ENCODE data around the gene NHEJ1. TPM values are rescaled to one million over a fixed set of nuclear protein-coding genes. Genes with fewer than 3 reads are reported as not detected.

Gene NHEJ1
- polyA plus RNA-seq, 3 donors from 2014 or later = 19.2 to 33.3 (median 21.9) TPM

DNA sequence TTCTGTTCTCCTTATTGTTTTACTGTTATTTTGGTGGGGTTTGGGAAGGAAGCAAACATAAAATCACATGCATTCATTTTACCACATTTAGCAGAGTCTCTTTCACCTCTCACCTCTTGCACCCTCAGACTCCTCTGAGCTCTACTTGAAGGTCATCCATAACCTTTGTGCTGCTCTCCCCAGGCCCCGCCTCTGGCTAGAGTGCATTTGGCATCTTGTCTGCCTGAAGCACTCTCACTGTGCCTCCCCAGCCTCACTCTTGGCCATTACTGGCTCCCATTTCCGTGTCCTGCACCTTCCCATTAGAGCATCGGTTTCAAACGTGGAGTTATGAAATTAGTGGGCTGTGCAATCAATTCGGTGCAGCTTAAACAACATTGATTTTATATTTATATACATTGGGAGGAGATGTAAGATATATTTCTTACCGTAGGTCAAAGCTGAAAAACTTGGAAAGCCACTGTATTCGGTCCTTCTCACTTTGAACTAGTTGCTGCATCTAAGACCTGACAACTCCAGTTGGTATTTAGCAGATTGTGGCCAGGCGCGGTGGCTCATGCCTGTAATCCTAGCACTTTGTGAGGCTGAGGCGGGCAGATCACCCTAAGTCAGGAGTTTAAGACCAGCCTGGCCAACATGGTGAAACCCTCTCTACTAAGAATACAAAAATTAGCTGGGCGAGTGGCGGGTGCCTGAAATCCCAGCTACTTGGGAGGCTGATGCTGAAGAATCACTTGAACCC is 39.0 kb upstream of the NHEJ1 start:
- H3K9me3 Mint-ChIP-seq = no peaks in the 10 kb centered on the region
- H3K4me3 Mint-ChIP-seq = no peak overlapping the region
- no peaks in the 10 kb centered on the region for H3K36me3 Mint-ChIP-seq
- H3K27ac Mint-ChIP-seq = peak overlapping the region in 1 of 6 donors; percentile 77
- no peak for DNase-seq
- peaks cover 13 to 14% of the 10 kb centered on the region in 2 donors for H3K4me1 Mint-ChIP-seq
- H3K27me3 Mint-ChIP-seq (ENCODE audit: low read depth in 3 of 3) = peaks cover 0 to 12% (median 5%) of the 10 kb centered on the region in 3 donors

GRCh38 chr2:219198974-219199373 is 38.4 kb upstream of the NHEJ1 start:
- DNase-seq = no peak
- no peaks in the 10 kb centered on the region for H3K9me3 Mint-ChIP-seq
- H3K4me1 Mint-ChIP-seq = peaks cover 13 to 14% of the 10 kb centered on the region in 2 donors
- H3K27me3 Mint-ChIP-seq (ENCODE audit: low read depth in 3 of 3) = peaks cover 0 to 12% (median 5%) of the 10 kb centered on the region in 3 donors
- H3K4me3 Mint-ChIP-seq = peak overlapping the region in 1 of 5 donors; percentile 42
- H3K27ac Mint-ChIP-seq = peak overlapping the region in 2 of 6 donors; percentile 17 to 21
- H3K36me3 Mint-ChIP-seq = no peaks in the 10 kb centered on the region

DNA sequence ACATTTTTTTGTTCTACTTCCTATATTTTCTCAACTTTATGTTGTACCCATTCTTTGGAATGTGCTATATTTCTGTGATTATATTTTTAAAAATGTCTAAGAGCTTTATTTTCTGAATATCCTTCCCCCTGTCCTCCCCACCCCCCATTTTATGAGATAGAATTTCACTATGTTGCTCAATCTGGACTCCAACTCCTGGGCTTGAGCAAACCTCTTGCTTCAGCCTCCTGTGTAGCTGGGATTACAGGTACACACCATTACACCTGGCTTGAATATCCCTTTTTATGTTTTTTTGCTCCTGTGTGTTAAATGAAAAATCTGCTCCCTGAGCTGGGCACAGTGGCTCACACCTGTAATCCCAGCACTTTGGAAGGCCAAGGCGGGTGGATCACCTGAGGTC is 36.8 kb upstream of the NHEJ1 start:
- DNase-seq = no peak
- H3K9me3 Mint-ChIP-seq = no peaks in the 10 kb centered on the region
- peaks cover 13 to 14% of the 10 kb centered on the region in 2 donors for H3K4me1 Mint-ChIP-seq
- no peak overlapping the region for H3K27ac Mint-ChIP-seq
- no peaks in the 10 kb centered on the region for H3K36me3 Mint-ChIP-seq
- peaks cover 0 to 12% (median 5%) of the 10 kb centered on the region in 3 donors for H3K27me3 Mint-ChIP-seq (ENCODE audit: low read depth in 3 of 3)
- H3K4me3 Mint-ChIP-seq = no peak overlapping the region

DNA sequence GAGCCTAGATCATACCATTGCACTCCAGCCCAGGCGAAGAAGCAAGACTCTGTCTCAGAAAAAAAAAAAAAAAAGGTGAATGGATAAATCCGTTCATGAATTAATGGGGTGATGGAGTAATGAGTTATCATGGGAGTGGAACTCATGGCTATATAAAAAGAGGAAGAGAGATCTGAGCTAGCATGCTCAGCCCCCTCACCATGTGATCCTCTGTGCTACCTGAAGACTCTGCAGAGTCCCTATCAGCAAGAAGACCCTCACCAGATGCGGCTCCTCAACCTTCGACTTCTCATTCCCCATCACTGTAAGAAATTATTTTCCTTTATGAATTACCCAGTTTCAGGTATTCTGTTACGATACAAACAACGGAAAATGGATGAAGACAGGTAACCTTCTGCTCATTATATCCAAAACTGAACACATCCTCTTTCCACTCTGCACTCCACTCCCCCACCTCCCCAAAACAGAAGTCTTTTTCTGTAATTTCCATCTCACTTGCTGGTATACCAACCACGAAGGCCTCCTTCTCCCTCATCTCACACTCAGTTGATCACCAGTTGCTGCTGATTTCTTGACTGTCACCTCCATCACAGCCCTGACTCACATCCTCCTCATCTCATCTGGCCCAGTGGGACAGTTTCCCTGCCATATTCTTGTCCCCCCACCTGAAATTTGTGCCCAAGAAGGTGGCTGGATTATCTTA is 26.3 kb upstream of the NHEJ1 start:
- Mint-ChIP-seq H3K27me3 (ENCODE audit: low read depth in 3 of 3) (no peaks in the 10 kb centered on the region), H3K27ac (peak overlapping the region in 2 of 6 donors; percentile 16 to 37), H3K4me3 (no peak overlapping the region), H3K36me3 (peaks cover 9 to 24% (median 11%) of the 10 kb centered on the region in 3 donors), H3K4me1 (peaks cover 2 to 10% of the 10 kb centered on the region in 2 donors), H3K9me3 (no peaks in the 10 kb centered on the region)
- no peak for DNase-seq

DNA sequence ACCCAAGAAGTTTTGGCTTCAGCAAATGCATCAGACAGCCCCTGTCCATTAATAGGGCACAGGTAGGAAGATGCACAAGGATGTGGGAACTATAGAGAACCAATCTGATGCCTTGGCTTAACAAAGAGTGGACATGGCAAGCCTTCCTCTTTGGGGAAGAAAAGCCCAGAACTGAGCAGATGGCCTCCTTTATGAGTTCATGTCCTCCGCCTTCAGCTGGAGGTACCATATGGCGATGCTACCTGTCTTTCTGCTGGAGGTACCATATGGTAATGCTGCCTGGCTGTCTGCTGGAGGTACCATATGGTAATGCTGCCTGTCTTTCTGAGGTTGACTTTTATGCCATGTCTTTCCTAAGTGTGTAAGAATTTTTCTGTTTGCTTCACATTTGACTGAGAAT is 23.5 kb upstream of the NHEJ1 start:
- Mint-ChIP-seq H3K9me3 (no peaks in the 10 kb centered on the region), H3K4me1 (peaks cover 14 to 29% of the 10 kb centered on the region in 2 donors), H3K36me3 (peaks cover 13 to 39% (median 15%) of the 10 kb centered on the region in 3 donors), H3K27me3 (ENCODE audit: low read depth in 3 of 3) (peaks cover 0 to 3% (median 0%) of the 10 kb centered on the region in 3 donors), H3K4me3 (no peak overlapping the region), H3K27ac (peak overlapping the region in 3 of 6 donors; percentile 30 to 72 (median 37))
- no peak for DNase-seq

DNA sequence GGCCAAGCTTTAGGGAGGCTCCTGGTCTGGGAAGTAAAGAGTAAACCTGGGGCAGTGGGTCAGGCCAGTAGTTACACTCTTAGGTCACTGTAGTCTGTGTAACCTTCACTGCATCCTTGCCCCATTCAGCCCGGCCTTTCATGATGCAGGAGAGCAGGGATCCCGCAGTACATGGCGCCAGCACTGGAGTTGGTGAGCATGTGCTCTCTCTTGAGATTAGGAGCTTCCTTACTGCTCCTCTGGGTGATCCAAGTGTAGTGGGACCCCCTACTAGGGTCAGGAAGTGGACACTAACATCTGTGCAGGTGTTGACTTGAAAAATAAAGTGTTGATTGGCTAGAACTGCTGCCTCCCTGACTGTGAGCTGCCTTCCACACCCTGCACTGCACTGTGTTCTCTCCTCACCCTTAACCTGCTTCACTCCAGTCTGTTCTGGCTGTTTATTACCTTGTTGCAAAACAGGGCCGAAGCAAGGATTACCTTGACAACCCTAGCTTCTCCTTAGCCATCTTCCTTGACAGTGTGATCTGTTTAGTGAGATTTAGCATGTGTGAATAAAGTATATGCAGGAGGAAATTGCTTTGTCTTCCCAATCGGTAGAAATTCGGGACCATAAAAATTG is 22.6 kb upstream of the NHEJ1 start:
- H3K27ac Mint-ChIP-seq = peak overlapping the region in 3 of 6 donors; percentile 27 to 58 (median 51)
- DNase-seq = no peak
- H3K9me3 Mint-ChIP-seq = no peaks in the 10 kb centered on the region
- H3K4me3 Mint-ChIP-seq = no peak overlapping the region
- peaks cover 13 to 39% (median 15%) of the 10 kb centered on the region in 3 donors for H3K36me3 Mint-ChIP-seq
- peaks cover 21 to 36% of the 10 kb centered on the region in 2 donors for H3K4me1 Mint-ChIP-seq
- peaks cover 5 to 12% (median 6%) of the 10 kb centered on the region in 3 donors for H3K27me3 Mint-ChIP-seq (ENCODE audit: low read depth in 3 of 3)

GRCh38 chr2:219182331-219183150 is 21.9 kb upstream of the NHEJ1 start:
- Mint-ChIP-seq H3K27me3 (ENCODE audit: low read depth in 3 of 3) (peaks cover 9 to 18% (median 11%) of the 10 kb centered on the region in 3 donors), H3K9me3 (no peaks in the 10 kb centered on the region), H3K4me1 (peaks cover 23 to 39% of the 10 kb centered on the region in 2 donors), H3K4me3 (no peak overlapping the region), H3K27ac (peak overlapping the region in 2 of 6 donors; percentile 40 to 46), H3K36me3 (peaks cover 13 to 39% (median 15%) of the 10 kb centered on the region in 3 donors)
- DNase-seq = no peak

DNA sequence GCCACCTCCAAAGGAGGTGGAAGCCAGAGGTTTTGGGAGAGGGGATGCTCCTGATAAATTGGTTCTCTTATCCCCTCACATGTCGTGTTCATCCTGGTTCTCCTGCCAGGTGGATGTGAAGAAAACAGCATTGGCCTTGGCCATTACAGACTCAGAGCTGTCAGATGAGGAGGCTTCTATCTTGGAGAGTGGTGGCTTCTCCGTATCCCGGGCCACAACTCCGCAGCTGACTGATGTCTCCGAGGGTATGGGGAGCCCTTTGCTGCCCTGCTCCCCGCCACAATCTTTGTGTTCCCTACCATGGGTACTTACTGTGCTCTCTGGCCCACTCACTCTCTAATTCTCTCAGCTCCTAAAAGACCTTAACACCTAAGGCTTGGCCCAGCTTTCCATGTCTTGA is 20.9 kb upstream of the NHEJ1 start:
- no peak for DNase-seq
- no peak overlapping the region for H3K4me3 Mint-ChIP-seq
- no peaks in the 10 kb centered on the region for H3K9me3 Mint-ChIP-seq
- peaks cover 16 to 24% (median 16%) of the 10 kb centered on the region in 3 donors for H3K27me3 Mint-ChIP-seq (ENCODE audit: low read depth in 3 of 3)
- H3K4me1 Mint-ChIP-seq = peaks cover 28 to 45% of the 10 kb centered on the region in 2 donors
- peaks cover 13 to 39% (median 15%) of the 10 kb centered on the region in 3 donors for H3K36me3 Mint-ChIP-seq
- H3K27ac Mint-ChIP-seq = peak overlapping the region in 2 of 6 donors; percentile 26 to 55

DNA sequence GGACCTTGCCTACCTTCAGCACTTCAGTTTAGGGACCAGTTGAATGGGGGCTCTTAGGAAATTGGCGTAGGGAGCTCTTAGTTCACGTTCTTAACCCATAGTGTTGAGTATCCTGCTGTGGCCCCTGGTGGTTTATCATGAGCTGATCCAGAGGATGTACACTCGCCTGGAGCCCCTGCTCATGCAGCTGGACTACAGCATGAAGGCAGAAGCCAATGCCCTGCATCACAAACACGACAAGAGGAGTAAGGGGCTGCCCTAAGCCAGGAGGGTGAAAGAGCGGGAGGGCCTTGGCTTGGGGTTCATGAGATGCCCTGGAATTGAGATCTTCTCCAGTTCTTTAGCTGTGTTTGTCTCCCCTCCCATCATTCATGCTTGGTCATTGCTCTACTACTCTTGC is 20.3 kb upstream of the NHEJ1 start:
- Mint-ChIP-seq H3K27me3 (ENCODE audit: low read depth in 3 of 3) (peaks cover 16 to 27% (median 16%) of the 10 kb centered on the region in 3 donors), H3K27ac (peak overlapping the region in 2 of 6 donors; percentile 55 to 75), H3K9me3 (no peaks in the 10 kb centered on the region), H3K4me3 (peak overlapping the region in 2 of 5 donors; percentile 23 to 53), H3K4me1 (peaks cover 31 to 49% of the 10 kb centered on the region in 2 donors), H3K36me3 (peaks cover 13 to 39% (median 15%) of the 10 kb centered on the region in 3 donors)
- no peak for DNase-seq

DNA sequence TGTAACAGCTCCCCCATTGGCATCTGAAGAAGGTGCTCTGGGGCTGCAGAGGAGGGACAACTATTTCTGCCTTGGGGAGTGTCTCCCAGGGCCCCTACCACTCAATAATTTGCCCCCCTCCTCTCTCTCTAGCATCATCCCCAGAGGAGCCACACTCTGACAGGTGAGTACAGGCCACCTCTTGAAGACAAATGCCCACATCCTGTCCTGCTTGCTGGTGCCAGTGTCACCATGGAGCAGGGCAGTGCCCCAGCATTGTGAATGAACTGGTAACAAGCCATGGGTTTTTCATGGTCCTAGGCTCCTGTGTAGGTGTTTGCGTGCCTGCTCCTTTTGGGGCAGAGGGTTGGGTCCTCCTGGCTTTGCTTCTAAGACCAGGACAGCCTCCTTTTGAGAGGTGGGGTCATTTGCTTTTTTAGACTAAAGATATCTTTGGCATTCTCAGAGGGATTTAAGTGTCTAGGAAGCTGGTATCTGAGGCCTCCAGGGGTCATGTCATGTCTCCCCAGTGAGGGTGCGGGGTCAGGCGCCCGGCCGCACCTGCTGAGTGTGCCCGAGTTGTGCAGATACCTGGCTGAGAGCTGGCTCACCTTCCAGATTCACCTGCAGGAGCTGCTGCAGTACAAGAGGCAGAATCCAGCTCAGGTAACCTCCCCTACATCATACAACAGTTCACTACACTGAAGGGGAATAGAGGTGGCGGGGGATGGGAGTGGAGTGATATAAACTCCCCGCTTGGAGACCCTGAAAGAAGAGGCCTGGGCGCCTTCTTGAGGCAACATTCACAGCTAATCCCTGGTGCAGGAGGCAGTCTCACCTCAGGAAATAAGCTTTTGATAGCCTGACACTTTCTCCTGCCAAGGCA is 19.2 kb upstream of the NHEJ1 start:
- DNase-seq = no peak
- Mint-ChIP-seq H3K4me3 (peak overlapping the region; percentile 84 to 97 (median 95)), H3K36me3 (peaks cover 9 to 30% (median 10%) of the 10 kb centered on the region in 3 donors), H3K9me3 (no peaks in the 10 kb centered on the region), H3K27ac (peak overlapping the region; percentile 57 to 94 (median 86)), H3K27me3 (ENCODE audit: low read depth in 3 of 3) (peaks cover 16 to 28% (median 16%) of the 10 kb centered on the region in 3 donors), H3K4me1 (peaks cover 38 to 56% of the 10 kb centered on the region in 2 donors)

GRCh38 chr2:219178377-219179175 is 18.0 kb upstream of the NHEJ1 start:
- Mint-ChIP-seq H3K36me3 (peaks cover 14 to 34% (median 14%) of the 10 kb centered on the region in 3 donors), H3K4me1 (peaks cover 48 to 66% of the 10 kb centered on the region in 2 donors), H3K27me3 (ENCODE audit: low read depth in 3 of 3) (peaks cover 16 to 28% (median 18%) of the 10 kb centered on the region in 3 donors), H3K9me3 (no peaks in the 10 kb centered on the region), H3K4me3 (peak overlapping the region; percentile 84 to 97 (median 95)), H3K27ac (peak overlapping the region; percentile 90 to 99 (median 94))
- no peak for DNase-seq

All from immature natural killer cell (primary cell).